Stimulated activated naive CD8-positive, alpha-beta T cell treated with anti-CD3 and anti-CD28 coated beads, Interleukin-15, amount 100 ng/mL, for 72 hours (primary cell): Measurements from ENCODE around the gene TTLL4.
A peak's percentile ranks its signal among the peaks of the same experiment; 100 is the strongest.
"Not testable (repeated sequence)": the region's sequence is repeated elsewhere in the genome, so short reads cannot be mapped to it uniquely, and the experiment has no call there.

Source experiments
- ATAC-seq: fragments of 150-1000 bp; cut with Tn5 transposase; 2 replicates; pipeline ENCODE4 v1.10.0; 2021; ENCODE audit warnings: mild to moderate bottlenecking, moderate library complexity
- DNase-seq, 2 donors: peaks; one replicate each; pipeline ENCODE4 v3.0.0; 2021 to 2022
- H3K27ac Mint-ChIP-seq, 2 donors: one replicate each; pipeline ENCODE4 v1.8.0; 2022; ENCODE audit warnings: mild to moderate bottlenecking in 2 of 2, mixed read lengths in 2 of 2, moderate library complexity in 2 of 2
- H3K27me3 Mint-ChIP-seq: one replicate; pipeline ENCODE4 v1.8.0; 2022; ENCODE audit warnings: mixed read lengths
- H3K4me1 Mint-ChIP-seq: one replicate; pipeline ENCODE4 v1.8.0; 2022; ENCODE audit warnings: mild to moderate bottlenecking, mixed read lengths
- H3K4me3 Mint-ChIP-seq, 2 donors: one replicate each; pipeline ENCODE4 v1.8.0; 2022; ENCODE audit warnings: mild to moderate bottlenecking in 2 of 2, mixed read lengths in 2 of 2, moderate library complexity in 1 of 2
- H3K9me3 Mint-ChIP-seq, 2 donors: one replicate each; pipeline ENCODE4 v1.8.0; 2022; ENCODE audit warnings: mixed read lengths in 2 of 2

The TTLL4 gene, protein sequence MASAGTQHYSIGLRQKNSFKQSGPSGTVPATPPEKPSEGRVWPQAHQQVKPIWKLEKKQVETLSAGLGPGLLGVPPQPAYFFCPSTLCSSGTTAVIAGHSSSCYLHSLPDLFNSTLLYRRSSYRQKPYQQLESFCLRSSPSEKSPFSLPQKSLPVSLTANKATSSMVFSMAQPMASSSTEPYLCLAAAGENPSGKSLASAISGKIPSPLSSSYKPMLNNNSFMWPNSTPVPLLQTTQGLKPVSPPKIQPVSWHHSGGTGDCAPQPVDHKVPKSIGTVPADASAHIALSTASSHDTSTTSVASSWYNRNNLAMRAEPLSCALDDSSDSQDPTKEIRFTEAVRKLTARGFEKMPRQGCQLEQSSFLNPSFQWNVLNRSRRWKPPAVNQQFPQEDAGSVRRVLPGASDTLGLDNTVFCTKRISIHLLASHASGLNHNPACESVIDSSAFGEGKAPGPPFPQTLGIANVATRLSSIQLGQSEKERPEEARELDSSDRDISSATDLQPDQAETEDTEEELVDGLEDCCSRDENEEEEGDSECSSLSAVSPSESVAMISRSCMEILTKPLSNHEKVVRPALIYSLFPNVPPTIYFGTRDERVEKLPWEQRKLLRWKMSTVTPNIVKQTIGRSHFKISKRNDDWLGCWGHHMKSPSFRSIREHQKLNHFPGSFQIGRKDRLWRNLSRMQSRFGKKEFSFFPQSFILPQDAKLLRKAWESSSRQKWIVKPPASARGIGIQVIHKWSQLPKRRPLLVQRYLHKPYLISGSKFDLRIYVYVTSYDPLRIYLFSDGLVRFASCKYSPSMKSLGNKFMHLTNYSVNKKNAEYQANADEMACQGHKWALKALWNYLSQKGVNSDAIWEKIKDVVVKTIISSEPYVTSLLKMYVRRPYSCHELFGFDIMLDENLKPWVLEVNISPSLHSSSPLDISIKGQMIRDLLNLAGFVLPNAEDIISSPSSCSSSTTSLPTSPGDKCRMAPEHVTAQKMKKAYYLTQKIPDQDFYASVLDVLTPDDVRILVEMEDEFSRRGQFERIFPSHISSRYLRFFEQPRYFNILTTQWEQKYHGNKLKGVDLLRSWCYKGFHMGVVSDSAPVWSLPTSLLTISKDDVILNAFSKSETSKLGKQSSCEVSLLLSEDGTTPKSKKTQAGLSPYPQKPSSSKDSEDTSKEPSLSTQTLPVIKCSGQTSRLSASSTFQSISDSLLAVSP

DNA sequence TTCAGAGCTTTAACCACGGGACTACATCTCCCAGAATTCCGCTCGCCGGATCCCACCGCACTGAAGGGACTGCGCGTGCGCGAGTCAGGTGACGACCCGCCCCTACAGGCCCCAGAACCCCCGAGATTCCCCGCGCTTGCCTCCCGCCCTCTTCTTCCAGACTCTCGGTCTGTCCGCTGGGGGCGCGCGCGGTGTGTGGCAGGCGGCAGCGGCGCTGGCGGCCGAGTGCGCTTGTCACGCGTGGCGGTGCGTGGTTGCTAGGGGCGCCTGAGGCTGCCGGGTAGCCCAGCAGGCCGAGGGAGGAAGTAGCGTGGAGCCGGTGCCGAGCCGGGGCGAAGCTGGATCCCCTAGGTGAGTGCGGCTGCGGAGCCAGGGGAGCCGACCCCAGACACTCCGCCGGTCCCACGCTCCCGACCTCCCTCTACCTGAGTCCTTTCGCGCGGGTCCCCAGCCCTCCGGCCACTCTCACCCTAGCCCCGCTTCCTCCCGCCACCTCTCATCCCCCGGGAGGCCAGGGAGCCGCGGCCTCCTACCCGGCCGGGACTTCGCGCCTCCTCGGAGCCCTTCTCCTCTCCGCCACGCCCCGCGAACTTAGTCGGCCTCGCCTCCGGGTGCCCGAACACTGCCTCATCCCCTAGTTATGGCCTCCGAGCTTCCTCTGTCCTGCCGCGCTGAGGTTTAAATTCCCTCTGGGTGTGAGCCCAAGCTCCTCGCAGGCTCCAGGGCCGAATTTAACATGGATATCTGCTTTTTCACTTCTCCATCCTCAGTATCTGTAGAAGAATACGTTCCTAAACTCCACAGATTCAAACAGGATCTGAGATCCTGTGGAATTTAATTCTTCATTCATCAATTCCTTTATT, at the start of gene TTLL4:
Gene TTLL4 (plus strand): TSS at position 149 of the 863 bp plus-strand sequence. CDS start 26,842 bp downstream, outside the sequence.
- no peaks in the 10 kb centered on the region for H3K27me3 Mint-ChIP-seq
- ATAC-seq (peak; percentile 98), DNase-seq (peak; percentile 98)
- no peaks in the 10 kb centered on the region for H3K9me3 Mint-ChIP-seq
- H3K27ac Mint-ChIP-seq, result peak within 1 kb of the TSS; percentile 87 to 91
- H3K4me1 Mint-ChIP-seq, result peaks cover 18% of the 10 kb centered on the region
- H3K4me3 Mint-ChIP-seq, result peak within 1 kb of the TSS; percentile 93 to 100

GRCh38 chr2:218662377-218662776, 48.3 kb upstream of the TTLL4 start:
- no peak overlapping the region for H3K4me3 Mint-ChIP-seq
- DNase-seq, result no peak
- no peaks in the 10 kb centered on the region for H3K27me3 Mint-ChIP-seq

GRCh38 chr2:218662827-218663226, 47.8 kb upstream of the TTLL4 start:
- DNase-seq, result no peak
- Mint-ChIP-seq H3K27me3 (no peaks in the 10 kb centered on the region), H3K4me1 (peaks cover 35% of the 10 kb centered on the region), H3K9me3 (no peaks in the 10 kb centered on the region), H3K27ac (no peak overlapping the region), H3K4me3 (no peak overlapping the region)
- no peak for ATAC-seq

More at GRCh38 chr2:218662377-218662776, 48.3 kb upstream of the TTLL4 start:
- Mint-ChIP-seq H3K4me1 (peaks cover 39% of the 10 kb centered on the region), H3K27ac (peak overlapping the region in 1 of 2 donors; percentile 15), H3K9me3 (no peaks in the 10 kb centered on the region)
- no peak for ATAC-seq

- no peak overlapping the region for H3K27ac Mint-ChIP-seq
- peaks cover 26% of the 10 kb centered on the region for H3K4me1 Mint-ChIP-seq
- no peaks in the 10 kb centered on the region for H3K9me3 Mint-ChIP-seq
- H3K4me3 Mint-ChIP-seq, result no peak overlapping the region
- no peaks in the 10 kb centered on the region for H3K27me3 Mint-ChIP-seq
- DNase-seq, result no peak
- no peak for ATAC-seq
Measured at GRCh38 chr2:218663901-218664300, 46.7 kb upstream of the TTLL4 start.

GRCh38 chr2:218664653-218665052, 46.0 kb upstream of the TTLL4 start:
- H3K9me3 Mint-ChIP-seq, result no peaks in the 10 kb centered on the region
- peaks cover 24% of the 10 kb centered on the region for H3K4me1 Mint-ChIP-seq
- DNase-seq, result no peak
- no peak for ATAC-seq
- no peaks in the 10 kb centered on the region for H3K27me3 Mint-ChIP-seq
- H3K4me3 Mint-ChIP-seq, result no peak overlapping the region
- H3K27ac Mint-ChIP-seq, result no peak overlapping the region

- H3K27ac Mint-ChIP-seq, result peak overlapping the region; percentile 97 to 98
- H3K27me3 Mint-ChIP-seq, result no peaks in the 10 kb centered on the region
- peak overlapping the region; percentile 97 to 100 for H3K4me3 Mint-ChIP-seq
- DNase-seq, result no peak
- H3K9me3 Mint-ChIP-seq, result no peaks in the 10 kb centered on the region
- no peak for ATAC-seq
- peaks cover 33% of the 10 kb centered on the region for H3K4me1 Mint-ChIP-seq
Measured at GRCh38 chr2:218671097-218671653, 39.5 kb upstream of the TTLL4 start.

GRCh38 chr2:218671654-218672566, 38.7 kb upstream of the TTLL4 start, which contains the start of the genes RNF25 and STK36:
Gene RNF25 (minus strand): TSS chr2:218672002. CDS start chr2:218671970, 32 bp downstream.
Gene STK36 (plus strand): TSS chr2:218672086. CDS start chr2:218672830, 744 bp downstream.
- no peaks in the 10 kb centered on the region for H3K27me3 Mint-ChIP-seq
- ATAC-seq (peak; percentile 99), DNase-seq (peak; percentile 74 to 83)
- no peaks in the 10 kb centered on the region for H3K9me3 Mint-ChIP-seq
- peak within 1 kb of the TSS; percentile 97 to 98 for H3K27ac Mint-ChIP-seq
- H3K4me3 Mint-ChIP-seq, result peak within 1 kb of the TSS; percentile 97 to 100
- peaks cover 33% of the 10 kb centered on the region for H3K4me1 Mint-ChIP-seq

DNA sequence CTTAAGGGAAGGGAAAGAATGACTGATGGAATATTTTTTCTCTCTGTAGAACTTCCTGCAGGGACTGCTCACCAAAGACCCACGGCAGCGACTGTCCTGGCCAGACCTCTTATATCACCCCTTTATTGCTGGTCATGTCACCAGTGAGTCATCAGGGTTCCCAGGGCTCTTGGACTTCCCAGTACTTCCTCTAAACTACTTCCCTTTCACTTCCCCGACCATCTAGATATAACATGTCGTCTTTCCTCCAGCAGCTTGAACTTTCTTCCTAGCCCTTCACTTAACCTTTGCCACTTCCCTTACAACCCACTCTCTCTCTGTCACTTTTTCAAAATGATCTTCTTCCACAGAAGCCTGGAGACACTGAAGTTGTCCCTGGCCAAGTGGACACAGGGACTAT, 31.5 kb upstream of the TTLL4 start:
- Mint-ChIP-seq H3K9me3 (no peaks in the 10 kb centered on the region), H3K27ac (no peak overlapping the region), H3K4me3 (no peak overlapping the region), H3K27me3 (no peaks in the 10 kb centered on the region), H3K4me1 (peaks cover under 1% of the 10 kb centered on the region)
- no peak for DNase-seq
- ATAC-seq, result no peak

GRCh38 chr2:218680061-218680460, 30.6 kb upstream of the TTLL4 start:
- ATAC-seq, result no peak
- DNase-seq, result no peak
- Mint-ChIP-seq H3K27ac (no peak overlapping the region), H3K4me1 (no peaks in the 10 kb centered on the region), H3K27me3 (no peaks in the 10 kb centered on the region), H3K4me3 (no peak overlapping the region), H3K9me3 (no peaks in the 10 kb centered on the region)

- not testable (repeated sequence) for H3K4me1 Mint-ChIP-seq, H3K27me3 Mint-ChIP-seq, H3K27ac Mint-ChIP-seq, H3K4me3 Mint-ChIP-seq, H3K9me3 Mint-ChIP-seq
- DNase-seq (peak; percentile 18 to 29), ATAC-seq (peak; percentile 79)
Measured at GRCh38 chr2:218687400-218688060, 23.1 kb upstream of the TTLL4 start.

DNA sequence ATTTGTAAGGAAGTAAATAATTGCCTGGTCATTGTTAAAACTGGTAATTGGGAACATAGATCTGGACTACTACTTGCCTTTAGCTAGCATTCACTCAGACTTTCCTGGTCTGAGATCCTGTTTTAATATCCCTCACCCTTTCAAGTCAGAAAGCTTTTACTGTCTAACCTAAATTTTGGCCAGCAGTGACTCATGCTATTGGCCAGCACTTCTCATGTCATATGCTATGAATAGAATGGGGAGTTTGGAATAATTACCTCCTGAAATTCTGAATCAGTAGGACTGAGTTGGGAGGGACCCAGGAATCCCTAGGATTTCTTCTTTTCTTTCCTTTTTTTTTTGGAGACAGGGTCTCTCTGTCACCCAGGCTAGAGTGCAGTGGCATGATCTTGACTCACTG, 19.4 kb upstream of the TTLL4 start:
- Mint-ChIP-seq H3K27me3 (no peaks in the 10 kb centered on the region), H3K9me3 (no peaks in the 10 kb centered on the region), H3K4me1 (no peaks in the 10 kb centered on the region), H3K4me3 (no peak overlapping the region), H3K27ac (peak overlapping the region in 1 of 2 donors; percentile 81)
- DNase-seq (no peak), ATAC-seq (no peak)

DNA sequence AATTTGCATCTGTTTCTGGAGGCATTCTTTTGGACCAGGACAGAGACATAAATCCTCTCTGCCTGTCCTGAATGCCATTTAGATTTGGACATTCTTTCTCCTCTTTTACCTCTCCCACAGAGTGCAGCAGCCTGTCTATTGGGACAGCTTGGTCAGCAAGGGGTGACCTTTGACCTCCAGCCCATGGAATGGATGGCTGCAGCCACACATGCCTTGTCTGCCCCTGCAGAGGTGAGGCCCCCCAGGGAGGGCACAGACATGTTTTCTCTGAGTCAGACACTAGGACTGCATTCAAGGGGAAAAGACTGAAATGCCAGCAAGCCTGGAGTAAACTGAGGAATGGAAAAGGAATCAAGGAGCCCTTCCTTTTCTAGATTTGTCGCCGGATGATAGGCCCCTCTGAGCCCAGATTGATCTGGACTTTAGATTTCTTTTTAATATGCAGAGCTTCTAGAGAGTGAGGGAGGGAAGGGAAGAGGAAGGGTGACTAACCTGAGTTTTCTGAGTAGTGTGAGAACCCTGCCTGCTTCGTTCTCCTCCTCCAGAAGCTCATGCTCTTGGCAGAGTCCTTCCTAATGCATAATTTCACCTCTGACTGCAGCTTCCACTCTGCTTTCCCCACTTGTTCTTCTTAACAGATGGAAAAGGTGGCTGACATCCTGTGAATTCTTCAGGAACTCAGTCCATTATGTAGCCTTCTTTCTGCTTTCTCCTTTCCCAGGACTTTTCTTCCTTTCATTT, 16.1 kb upstream of the TTLL4 start:
- ATAC-seq (no peak), DNase-seq (no peak)
- no peak overlapping the region for H3K27ac Mint-ChIP-seq
- no peaks in the 10 kb centered on the region for H3K9me3 Mint-ChIP-seq
- no peaks in the 10 kb centered on the region for H3K27me3 Mint-ChIP-seq
- no peaks in the 10 kb centered on the region for H3K4me1 Mint-ChIP-seq
- no peak overlapping the region for H3K4me3 Mint-ChIP-seq
